ENCODE results near the gene DENND6A. TPM values are rescaled to one million over a fixed set of nuclear protein-coding genes. Genes with fewer than 3 reads are reported as not detected.

Gene DENND6A
- total RNA-seq, 1 donor from 2014 or later = 26.1 TPM

DNA sequence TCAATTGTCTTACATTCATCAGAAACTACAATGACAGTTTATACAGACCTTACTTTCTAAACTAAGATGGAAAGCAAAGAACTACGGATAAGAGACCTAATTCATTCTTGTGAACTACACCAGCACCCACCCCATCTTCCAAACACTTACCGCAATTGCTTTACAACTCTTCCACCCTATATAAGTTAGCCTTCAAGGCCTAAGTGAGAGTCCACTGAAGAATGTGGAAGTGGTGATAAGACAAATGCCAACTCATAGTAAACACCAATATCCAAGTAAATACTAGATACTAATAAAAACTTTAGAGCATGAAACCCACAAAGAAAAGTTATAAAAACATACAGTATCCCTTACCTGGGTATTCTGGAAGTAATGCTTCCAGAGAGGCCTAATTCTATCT lies 109.3 kb downstream of the DENND6A start:
- Histone ChIP-seq H3K4me3 (ENCODE audit: low read depth, low read length) (no peak overlapping the region), H3K36me3 (ENCODE audit: control insufficient read depth, insufficient read depth, low read length) (peaks cover 2% of the 10 kb centered on the region), H3K27me3 (ENCODE audit: control insufficient read depth, insufficient read depth, low read length) (no peaks in the 10 kb centered on the region)
- no peak for FAIRE-seq
- no peak for DNase-seq (ENCODE audit: low read depth)
- TF ChIP-seq, protein P1, sequence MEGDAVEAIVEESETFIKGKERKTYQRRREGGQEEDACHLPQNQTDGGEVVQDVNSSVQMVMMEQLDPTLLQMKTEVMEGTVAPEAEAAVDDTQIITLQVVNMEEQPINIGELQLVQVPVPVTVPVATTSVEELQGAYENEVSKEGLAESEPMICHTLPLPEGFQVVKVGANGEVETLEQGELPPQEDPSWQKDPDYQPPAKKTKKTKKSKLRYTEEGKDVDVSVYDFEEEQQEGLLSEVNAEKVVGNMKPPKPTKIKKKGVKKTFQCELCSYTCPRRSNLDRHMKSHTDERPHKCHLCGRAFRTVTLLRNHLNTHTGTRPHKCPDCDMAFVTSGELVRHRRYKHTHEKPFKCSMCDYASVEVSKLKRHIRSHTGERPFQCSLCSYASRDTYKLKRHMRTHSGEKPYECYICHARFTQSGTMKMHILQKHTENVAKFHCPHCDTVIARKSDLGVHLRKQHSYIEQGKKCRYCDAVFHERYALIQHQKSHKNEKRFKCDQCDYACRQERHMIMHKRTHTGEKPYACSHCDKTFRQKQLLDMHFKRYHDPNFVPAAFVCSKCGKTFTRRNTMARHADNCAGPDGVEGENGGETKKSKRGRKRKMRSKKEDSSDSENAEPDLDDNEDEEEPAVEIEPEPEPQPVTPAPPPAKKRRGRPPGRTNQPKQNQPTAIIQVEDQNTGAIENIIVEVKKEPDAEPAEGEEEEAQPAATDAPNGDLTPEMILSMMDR (IDR thresholded peaks at IDR 0.05; ENCODE audit: insufficient read depth, low read length, severe bottlenecking) = no peak

DNA sequence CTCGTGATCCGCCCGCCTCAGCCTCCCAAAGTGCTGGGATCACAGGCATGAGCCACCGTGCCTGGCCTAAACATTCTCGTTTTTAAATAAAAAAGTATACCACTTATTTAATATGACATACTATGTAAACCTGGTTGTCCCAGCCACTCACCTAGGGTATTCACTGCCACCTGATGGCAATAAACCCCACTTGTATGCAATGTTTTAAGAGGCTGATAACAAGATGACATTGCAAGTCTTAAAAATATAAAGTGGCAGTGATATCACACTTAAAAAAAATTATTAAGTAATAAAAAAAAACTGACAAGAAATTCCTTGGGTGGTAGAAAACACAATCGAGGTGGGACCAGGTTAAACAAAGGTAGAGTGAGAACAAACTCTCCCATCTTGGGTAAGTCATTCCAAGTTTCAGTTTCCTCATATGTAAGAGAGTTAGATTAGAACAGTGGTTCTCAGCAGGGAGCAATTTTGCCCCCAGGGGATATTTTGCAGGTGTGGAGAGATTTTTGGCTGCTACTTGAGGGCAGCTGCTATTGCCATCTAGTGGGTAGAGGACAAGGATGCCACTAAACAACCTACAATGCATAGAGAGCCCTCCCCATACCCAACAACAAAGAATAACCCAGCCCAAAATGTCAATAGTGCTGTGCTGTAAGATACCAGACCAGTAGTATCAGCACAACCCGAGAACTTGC lies 110.3 kb downstream of the DENND6A start:
- FAIRE-seq (no peak), DNase-seq (ENCODE audit: low read depth) (peak; percentile 70)
- TF ChIP-seq, protein P1 (IDR thresholded peaks at IDR 0.05; ENCODE audit: insufficient read depth, low read length, severe bottlenecking) = peak; percentile 60
- H3K36me3 ChIP-seq (ENCODE audit: control insufficient read depth, insufficient read depth, low read length) = peaks cover 5% of the 10 kb centered on the region
- no peaks in the 10 kb centered on the region for H3K27me3 ChIP-seq (ENCODE audit: control insufficient read depth, insufficient read depth, low read length)
- no peak overlapping the region for H3K4me3 ChIP-seq (ENCODE audit: low read depth, low read length)

DNA sequence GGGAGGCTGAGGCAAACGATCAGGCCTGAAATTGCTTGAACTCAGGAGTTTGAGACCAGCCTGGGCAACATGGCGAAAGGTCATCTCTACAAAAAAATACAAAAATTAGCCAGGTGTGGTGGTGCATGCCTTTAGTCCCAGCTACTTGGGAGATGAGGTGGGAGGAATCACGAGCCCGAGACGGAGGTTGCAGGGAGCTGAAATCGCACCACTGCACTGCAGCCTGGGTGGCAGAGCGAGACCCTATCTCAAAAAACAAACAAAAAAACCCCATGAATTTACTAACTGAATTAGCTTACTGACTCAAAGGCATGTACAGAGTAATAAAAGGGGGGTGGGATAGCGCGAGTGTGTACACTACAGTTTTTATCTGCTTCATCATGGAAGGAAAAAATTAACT lies 115.1 kb downstream of the DENND6A start:
- no peak for DNase-seq (ENCODE audit: low read depth)
- Histone ChIP-seq H3K27me3 (ENCODE audit: control insufficient read depth, insufficient read depth, low read length) (no peaks in the 10 kb centered on the region), H3K36me3 (ENCODE audit: control insufficient read depth, insufficient read depth, low read length) (peaks cover 10% of the 10 kb centered on the region), H3K4me3 (ENCODE audit: low read depth, low read length) (no peak overlapping the region)
- TF ChIP-seq, protein P1 (IDR thresholded peaks at IDR 0.05; ENCODE audit: insufficient read depth, low read length, severe bottlenecking) = no peak
- no peak for FAIRE-seq

DNA sequence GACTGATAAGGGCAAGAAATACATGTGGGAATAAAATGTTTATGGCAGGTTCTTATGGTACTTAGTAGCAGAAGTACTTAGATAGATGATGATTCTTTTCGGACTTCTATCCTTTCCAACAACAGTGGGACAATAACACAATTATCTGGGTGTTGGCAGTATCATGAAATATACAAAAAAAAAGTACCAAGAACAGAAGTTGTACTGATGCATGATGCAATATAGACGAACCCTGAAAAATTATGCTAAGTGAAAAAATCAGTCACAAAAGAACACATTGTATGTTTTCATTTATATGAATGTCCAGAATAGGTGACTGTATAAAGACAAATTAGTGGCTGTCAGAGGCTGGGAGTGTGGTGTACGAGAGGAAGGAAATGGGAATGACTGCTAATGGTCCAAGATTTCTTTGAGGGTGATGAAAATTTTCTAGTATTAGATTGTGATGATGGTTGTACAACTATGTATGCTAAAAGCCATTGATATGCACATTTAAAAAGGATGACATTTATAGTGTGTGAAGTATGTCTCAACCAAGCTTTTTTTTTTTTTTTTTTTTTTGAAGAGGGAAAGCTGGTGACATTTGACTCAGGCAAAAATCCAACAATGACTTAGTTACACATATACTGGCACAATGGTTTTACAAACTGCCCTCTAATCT lies 116.8 kb downstream of the DENND6A start:
- H3K36me3 ChIP-seq (ENCODE audit: control insufficient read depth, insufficient read depth, low read length) = peaks cover 8% of the 10 kb centered on the region
- TF ChIP-seq, protein P1 (IDR thresholded peaks at IDR 0.05; ENCODE audit: insufficient read depth, low read length, severe bottlenecking) = no peak
- H3K4me3 ChIP-seq (ENCODE audit: low read depth, low read length) = no peak overlapping the region
- H3K27me3 ChIP-seq (ENCODE audit: control insufficient read depth, insufficient read depth, low read length) = no peaks in the 10 kb centered on the region
- DNase-seq (ENCODE audit: low read depth) = no peak
- FAIRE-seq = no peak

Other genes starting within 250 kb of the DENND6A start
- under 0.01 and 0.13 TPM in 2 replicates for gene DNAH12, start 148.7 kb downstream of the DENND6A start, total RNA-seq
- gene PDE12, start 136.8 kb downstream of the DENND6A start, total RNA-seq = 12.6 and 14.7 TPM in 2 replicates
- gene ARF4, start 95.7 kb downstream of the DENND6A start, total RNA-seq = 91.4 and 96.9 TPM in 2 replicates
- gene SLMAP, start 63.2 kb upstream of the DENND6A start, total RNA-seq = 50.3 and 67.5 TPM in 2 replicates